Measurements from ENCODE around the gene SRGAP3.

SRGAP3 gene

DNA sequence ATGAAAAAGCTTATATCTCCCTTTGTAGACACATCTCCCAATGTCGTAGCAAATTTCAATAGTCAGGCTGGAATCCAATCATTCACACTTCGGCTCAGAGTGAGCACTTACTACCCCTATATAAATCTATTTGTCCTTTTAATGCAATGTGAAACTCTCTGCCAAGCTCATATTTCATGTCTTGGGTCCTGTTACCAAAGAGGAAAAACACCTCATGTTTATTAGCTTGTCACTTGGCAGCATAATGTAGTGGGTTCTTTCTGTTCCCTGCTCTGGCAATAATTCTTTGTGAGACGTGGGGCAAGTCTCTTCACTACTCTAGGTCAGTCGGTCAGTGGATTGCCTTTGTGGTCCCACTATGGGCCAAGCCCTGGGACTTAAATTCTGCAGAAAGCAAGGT is 107.1 kb downstream of the SRGAP3 start:
- DNase-seq (ENCODE audit: low spot score), result no peak

DNA sequence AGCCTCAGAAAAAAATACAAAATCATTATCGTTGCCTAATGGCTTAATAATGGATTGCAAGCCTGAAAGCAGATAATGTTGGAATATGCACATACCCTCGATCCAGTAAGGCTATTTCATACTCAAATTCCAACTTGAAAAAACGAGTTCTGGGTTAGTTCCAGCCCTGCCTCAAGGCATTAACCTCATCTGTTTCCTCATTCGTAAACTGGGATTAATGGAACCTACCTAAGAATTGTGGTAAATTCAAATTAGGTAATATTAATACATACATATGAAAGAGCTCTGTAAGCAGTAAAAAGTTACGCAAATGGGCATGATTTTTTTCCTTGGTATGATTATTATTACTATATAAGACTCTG is 107.5 kb downstream of the SRGAP3 start:
- DNase-seq (ENCODE audit: low spot score), result no peak

DNA sequence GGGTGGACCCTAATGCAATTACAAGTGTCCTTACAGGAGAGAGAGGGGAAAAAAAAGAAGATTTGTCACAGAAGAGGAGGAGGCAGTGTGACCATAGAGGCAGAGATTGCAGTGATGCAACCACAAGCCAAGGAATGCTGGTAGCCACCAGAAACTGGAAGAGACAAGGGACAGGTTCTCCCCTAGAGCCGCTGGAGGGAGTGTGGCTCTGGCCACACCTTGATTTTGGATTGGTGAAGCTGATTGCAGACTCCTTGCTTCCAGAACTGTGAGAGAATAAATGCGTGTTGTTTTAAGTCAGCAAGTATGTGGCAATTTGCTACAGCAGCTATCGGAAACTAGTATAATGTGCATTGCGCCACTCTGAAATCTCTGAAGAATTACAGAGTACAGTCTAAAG is 110.1 kb downstream of the SRGAP3 start:
- DNase-seq (ENCODE audit: low spot score), result no peak

DNA sequence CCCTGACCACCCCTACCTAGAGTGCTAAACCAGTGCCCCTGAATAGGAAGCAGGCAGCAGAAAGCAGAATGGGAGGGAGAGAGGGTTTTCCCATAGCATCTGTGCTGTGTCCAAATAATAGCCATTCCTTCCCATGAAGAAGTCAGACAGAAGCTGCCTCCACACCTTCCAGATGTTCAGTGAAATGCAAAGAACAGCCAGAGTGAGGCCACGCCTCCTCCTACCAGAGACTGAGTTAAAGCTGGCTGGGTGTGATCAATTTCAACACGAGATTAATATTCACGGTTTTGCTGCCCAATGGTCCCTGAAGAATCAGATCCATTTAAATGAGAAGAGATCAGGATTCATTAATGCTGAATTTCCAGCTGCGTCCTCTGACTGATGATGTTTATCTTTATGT is 111.8 kb downstream of the SRGAP3 start:
- DNase-seq (ENCODE audit: low spot score), result no peak

DNA sequence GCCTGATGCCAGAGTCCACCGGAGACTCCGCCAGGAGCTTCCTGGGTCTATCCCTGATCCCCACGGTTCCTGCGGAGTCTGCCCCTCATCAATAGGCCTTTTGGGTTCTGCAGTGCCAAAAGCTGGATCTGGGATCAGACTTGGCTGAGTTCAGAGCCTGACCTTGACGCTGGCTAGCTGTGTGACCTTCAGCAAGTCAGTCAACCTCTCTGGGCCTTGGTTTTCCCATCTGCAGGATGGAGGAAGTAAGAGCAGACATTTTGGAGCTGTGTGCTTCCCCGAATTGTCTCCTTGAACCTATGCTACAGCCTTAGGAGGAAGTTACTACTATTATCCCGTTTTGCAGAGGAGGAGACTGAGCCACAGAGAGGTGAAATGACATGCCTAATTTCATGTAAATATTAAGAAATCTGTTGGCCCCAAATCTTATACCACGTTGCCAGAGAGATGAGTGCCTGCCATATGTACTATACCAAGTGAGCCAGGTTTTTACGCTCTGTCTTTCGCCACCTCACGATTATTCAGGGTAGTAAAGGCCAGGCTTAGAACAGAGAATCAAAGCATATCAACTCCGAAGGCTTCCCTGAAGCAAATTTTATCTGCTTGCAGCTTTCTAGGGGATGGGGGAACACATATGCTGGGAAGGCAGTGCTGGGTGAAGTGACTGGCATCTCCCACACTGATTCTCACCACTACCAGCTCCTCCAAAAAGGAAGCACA is 112.5 kb downstream of the SRGAP3 start:
- no peak for DNase-seq (ENCODE audit: low spot score)

DNA sequence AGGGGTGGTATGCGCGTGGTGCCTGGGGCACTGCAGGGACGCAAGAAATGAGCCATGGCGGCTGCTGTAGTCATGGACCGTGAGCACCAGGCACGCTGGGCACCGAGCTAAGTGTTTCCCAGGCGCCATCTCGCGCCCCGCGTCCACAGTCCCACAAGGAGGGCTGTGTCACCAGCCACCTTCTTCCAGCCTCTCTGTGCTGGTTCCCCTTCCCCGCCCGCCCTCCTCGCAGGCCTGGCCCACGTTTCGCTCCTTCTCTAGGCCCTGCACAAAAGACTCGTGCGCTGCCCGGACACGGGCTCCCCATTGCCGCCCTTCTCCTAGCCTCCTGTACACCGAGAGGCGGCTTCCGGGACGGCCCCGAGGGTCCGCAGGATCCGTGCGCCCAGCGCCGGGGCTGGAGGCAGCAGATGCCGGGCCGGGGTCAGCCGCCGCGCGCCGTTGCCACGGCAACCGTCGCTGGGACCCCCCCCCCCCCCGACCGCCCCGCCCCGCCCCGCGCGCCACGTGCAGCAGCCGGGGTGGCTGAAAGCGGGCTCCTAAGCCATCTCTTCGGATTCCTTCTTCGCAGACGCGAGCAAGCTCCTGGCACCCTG is 113.4 kb downstream of the SRGAP3 start:
- no peak for DNase-seq (ENCODE audit: low spot score)

DNA sequence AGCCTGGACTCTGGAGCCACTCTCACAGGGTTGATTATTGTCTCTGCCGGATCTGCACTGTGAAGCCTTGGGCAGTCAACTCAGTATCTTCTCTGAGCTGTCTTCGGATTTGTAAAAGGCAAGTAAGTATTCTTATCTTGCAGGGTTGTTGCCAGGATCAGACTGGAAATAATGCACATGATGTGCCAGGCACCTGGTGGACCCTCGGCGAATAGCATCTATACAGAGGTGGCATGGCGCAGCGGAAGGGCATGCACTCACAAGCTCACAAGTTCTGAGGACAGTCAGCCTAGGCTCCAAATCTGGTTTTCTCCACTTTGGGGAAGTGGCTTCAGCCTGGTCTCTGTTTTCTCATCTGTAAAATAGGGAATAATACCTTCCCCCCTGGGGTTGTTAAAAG is 113.9 kb downstream of the SRGAP3 start:
- DNase-seq (ENCODE audit: low spot score), result no peak

DNA sequence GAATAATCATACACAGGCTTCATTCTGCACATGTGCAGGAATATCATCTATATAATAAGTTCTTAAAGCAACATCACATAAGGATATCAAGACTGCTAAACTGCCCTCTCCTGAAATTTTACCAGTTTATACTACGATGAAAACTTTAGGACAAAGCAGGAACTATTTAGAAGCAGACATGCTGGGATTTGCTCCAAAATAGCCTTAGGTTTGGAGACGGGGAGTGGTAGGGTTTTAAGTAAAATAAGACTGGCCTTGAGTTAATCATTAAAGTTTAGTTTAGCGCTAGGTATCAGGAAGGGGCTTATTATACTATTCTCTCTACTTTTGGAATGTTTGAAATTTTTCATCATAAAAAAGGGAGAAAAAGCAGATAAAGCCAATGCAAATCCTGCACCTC is 115.8 kb downstream of the SRGAP3 start:
- no peak for DNase-seq (ENCODE audit: low spot score)

DNA sequence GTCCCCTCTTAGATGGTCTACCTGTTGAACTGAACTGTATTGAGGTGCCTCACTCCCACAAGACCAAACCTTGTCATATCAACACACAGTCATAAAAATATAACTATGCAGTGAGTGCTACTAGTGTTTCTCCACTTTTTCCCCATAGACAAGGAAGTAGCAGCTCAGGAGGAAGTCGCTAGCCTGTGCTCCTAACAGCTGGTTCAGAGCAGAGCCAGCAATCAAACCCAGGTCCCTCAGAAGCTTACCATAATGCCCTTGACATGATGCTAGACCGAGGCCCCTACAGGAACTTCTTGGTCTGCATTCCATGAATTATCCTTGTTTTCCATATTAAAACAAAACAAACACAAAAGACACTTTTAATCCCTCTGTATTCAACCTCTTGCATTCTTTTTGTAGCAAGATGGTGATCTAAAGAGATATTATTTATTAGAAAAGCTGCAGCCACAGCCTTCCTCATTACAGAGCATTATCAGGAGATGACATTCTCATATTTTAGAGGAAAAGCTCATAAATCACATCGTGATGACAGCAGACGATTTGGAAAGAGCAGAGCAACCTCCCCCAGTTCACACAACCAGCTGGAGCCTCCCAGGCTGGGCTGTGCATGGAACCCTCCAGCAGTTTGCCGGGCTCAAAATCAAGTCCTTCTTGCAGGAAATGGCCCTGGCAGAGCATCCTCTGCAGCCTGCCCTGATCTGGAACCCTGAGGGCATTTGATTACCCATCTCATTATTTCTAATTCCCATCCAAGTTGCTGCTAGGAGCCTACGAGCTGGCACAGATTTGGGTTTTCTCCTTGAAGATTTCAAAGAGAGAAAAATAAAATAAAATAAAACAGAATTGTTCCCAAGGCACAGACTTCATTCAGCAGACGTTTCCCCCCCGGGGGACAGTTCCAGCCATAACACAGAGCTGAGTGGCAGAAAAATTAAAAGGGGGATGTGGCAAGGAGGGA is 118.8 kb downstream of the SRGAP3 start:
- no peak for DNase-seq (ENCODE audit: low spot score)

DNA sequence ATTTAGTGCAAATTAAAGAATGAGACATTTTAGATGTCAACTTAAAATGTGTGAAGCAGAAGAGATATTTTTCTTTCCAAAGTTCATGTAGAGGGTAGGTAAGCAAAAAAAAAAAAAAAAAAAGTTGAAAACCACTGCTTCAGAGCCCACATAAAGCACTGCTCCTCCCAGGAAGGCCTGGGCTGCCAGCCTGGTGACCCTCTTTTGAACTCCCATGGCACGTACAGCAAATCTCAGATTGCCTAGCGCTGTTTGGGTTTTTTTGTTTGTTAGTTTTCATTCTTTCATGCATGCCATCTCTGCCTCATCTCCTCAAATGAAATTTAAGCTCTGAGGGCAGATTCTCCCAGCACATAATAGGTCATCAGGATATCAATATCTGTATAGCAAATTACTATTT is 120.1 kb downstream of the SRGAP3 start:
- DNase-seq (ENCODE audit: low spot score), result no peak

DNA sequence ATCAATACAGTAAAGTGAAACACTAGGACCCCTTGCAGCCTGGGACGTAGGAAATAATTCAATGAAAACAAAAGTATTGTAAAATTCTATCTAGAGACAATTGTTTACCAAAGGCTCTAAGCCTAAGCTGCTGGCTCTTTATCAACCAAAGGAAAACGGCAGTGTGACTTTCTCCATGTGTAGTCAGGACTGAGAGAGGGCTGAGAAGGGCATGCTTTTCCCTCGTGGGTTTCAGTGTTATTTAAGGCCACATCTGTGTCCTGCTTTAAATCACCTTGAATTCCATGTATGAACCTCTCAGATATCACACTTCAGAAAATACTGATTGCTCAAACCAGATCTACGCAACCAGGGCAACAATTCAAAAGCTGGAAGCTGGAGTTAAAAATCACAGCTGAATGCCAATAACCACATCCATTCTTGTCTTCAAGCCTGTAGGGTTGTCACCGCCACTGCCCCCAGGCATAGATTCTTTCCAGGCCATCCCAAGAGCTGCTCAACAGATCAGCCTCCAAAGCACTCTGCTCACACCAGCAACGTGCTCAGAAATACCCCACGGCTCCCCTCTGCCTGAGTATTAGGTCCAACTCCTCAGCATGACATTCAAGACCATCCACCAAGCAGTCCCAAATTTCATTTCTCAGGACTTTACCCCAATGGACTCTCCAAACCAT is 124.0 kb downstream of the SRGAP3 start:
- DNase-seq (ENCODE audit: low spot score), result no peak

DNA sequence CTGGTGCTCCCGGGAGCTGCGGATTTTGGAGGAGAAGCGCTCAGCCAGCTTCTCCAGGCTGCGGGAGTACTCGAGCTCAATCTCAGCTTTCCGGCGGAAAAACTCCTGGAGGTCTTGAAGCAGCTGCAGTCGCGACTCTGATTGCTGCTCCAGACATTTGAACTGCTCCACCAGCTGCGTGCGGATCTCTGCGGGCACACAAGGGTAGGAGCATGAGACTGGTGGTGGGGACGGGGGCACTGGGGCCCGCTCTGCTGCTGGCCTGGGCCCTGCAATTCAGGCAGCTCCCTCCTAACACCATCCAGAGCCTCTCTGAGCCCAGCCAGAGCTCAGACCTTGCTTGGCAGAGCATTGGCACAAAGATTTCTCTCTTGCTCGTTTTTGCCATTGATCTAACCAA is 124.7 kb downstream of the SRGAP3 start:
- no peak for DNase-seq (ENCODE audit: low spot score)

DNA sequence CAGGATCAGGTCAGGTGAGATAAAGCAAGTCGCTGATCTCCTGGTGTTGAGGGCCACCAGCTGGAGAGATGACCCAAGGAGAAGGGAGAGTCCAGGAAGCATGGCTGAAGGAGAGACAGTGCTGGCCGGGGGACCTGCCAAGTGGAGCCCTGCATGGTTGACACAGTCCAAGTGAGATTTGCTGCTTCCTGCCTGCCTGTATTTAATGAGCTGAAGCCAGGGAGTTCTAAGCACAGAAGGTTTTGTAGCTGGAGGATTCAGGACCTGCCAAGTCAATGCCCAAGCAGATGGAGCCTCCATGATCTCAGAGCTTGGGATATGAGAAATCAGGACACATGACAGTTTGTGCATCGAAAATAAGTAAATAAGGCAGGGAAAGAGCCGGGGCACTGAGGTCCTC is 125.6 kb downstream of the SRGAP3 start:
- DNase-seq (ENCODE audit: low spot score), result no peak

DNA sequence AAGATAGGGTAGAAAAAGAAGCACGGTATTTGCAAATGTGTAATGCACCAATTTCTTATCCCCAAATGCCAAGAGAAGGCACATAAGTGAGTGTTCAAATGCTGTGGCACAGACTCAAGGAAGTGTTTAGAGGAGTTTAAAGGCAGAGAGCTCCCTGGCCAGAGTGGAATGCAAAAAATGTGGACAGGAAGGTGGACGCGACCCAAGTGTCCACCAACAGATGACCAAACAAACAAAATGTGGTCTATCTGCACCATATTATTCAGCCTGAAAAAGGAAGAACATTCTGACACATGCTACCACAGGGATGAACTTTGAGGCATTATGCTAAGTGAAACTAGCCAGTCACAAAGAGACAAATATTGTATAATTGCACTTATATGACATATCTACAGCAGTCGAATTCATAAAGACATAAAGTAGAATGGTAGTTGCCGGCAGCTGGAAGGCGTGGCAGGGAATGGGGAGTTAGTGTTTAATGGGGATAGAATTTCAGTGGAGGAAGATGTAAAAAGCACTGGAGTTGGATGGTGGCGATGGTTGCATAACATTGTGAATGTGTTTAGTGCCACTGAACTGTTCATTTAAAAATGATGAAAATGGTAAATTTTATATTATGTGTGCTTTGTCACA is 126.6 kb downstream of the SRGAP3 start:
- DNase-seq (ENCODE audit: low spot score), result no peak

DNA sequence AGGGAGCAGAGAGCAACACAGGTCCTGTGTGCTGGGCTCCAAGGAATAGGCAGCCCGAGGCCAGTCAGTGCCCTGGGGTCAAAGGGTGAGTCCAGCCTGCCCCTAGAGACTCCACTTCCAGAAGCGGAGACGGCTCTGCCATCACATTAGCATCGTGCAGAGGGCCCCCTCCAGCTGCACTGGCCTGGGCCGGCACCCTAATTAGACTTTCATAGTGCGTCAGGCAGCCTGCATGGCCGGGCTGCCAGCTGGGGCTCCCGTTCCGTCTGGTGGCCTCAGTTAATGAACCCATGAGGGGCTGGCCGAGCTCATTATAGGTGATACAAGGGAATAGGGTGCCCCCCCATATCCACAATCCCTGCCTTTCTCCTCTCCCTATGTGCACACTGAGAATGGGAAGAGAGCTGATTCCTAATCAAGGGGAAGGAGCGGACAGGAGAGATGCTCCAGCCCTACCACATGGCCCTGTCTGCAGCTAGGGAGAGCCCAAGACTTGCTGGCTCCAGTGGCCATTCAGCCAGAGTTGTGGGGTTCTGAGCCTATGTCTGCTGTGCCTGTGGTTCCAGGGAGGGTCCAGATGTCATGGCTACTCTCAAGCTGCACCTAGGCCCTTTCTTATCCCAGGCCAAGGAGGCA is 128.0 kb downstream of the SRGAP3 start:
- no peak for DNase-seq (ENCODE audit: low spot score)

DNA sequence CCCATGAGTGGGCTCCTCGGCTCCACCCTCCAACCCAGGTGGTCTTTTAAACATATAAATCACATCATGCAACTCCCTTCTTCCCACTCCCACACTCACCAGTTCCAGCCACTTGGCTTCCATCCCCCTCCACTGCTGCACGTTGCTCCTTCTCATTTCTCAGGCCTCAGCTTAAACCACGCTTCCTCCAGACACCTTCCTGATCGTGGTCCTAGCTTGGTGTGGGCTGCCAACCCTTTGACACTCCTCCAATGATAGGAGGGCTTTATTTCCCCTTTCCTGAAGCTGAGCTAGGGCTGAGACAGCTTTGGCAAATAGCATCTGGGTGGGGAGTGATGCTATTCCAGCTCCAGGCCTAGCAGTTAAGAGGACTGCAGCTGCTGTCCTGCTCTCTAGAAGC is 130.1 kb downstream of the SRGAP3 start:
- no peak for DNase-seq (ENCODE audit: low spot score)

DNA sequence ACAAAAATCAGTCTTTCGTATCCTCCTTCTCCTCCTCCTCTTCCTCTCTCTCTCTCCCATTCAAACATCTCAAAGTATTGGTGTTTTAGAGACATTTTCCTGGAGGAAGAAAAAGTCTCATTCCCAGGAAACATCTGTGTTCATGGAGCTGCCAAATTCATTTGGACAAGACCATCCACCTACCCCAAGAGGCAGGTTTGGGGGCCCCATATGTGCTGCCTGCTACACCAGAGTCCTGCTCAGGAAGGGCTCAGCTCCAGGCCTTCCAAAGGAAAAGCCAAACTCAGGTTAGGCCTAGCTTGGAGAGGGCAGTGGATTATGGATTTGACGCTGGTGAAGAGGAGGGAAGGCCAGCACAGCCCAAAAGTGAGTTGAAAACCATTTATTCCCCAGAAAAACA is 131.2 kb downstream of the SRGAP3 start:
- DNase-seq (ENCODE audit: low spot score), result no peak

DNA sequence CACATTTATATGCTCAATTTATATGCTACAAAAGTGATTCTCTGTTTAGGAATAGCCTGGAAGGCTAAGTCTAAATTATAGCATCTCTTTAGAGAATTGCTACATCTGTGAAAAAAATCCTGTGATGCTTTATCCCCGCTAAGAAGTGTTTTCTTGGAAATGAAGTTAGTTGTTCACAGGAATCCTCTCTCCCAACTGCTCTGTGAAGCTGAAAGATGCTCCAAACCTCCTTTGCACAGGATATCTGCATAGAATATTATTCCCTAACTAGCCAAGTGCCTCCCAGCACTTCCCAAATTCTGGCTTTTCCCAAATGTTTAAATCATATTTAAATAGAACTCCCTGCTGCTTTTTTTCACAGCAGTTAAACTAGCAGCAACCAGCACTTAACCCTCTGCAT is 132.2 kb downstream of the SRGAP3 start:
- no peak for DNase-seq (ENCODE audit: low spot score)

DNA sequence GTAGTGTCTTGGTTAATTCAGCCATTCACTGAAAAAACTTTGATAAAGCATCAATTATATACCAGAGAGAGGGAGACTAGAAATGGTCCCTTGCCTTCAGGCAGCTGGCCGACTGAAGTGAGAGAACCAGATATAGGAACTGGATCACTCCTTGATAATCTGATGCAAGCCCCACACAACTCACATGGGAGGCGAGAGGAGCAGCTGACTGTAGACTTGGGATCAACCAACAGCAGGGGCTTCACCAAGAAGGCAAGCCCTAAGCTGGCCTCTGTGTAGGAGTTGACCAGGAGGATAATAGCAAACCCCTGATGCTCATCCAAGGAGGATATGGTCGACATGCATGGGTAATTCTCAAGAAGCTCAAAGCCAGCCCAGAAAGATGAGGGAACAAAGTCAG is 133.1 kb downstream of the SRGAP3 start:
- no peak for DNase-seq (ENCODE audit: low spot score)

DNA sequence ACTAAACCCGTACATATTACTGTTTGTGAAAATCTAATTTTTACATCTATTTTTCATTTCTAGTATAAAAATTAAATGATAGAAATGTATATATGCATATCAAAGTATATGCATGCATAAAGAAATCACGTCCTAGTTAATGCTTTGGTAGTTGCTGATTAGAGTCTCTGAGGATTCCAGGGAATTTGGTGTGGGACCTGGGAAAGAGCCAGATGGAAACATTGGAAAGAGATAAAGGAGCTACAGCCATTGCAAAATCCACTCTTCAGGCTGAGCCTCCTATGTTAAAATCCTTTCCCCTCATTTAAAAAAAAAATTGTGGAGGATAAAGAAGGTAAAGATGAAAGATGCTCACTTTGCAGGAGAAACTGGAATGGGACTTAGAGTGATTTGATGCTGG is 134.1 kb downstream of the SRGAP3 start:
- DNase-seq (ENCODE audit: low spot score), result no peak

DNA sequence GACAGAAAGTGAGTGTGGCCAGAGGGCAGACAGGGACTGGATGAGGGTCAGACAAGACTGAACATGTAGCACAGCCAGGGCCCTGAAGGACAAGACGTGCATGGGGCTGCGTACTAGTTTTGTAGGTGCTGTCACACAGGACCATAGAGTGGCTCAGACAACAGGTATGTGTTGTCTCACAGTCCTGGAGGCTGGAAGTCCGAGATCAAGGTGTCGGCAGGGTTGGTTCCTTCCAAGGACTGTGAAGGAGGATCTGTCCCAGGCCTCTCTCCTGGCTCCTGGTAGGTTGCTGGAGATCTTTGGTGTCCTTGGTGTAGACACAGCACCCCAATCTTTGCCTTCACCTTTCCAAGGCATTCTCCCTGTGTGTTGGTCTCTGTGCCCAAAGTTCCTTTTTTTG is 136.4 kb downstream of the SRGAP3 start:
- DNase-seq (ENCODE audit: low spot score), result no peak

DNA sequence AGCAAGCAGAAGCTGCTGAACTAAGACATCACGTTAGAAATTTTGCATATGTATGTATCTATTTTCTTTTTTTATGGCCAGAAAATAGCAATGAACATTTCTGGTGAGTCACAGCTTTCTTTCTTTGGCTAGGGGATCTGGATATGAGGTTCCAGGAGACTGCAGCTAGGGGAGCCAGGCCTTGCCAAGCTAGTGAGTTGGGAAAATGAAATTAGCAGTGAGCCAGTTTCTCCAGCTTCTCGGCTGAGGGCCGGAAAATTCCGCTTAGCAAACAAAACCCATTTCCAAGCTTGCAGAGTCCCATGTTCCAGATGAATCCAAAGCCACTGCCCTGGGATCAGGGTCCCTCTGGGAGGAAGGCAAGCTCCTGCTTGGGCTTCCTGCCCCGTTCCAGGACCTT is 137.6 kb downstream of the SRGAP3 start:
- DNase-seq (ENCODE audit: low spot score), result no peak
